Mucosa of stomach (tissue), 1 donor: ENCODE results near the gene CFAP69.
"Not testable (repeated sequence)": the region's sequence is repeated elsewhere in the genome, so short reads cannot be mapped to it uniquely, and the experiment has no call there.

ENCODE experiments used
- H3K27me3 ChIP-seq: one replicate; pipeline ENCODE4 v1.7.0; 2013; ENCODE audit warnings: mild to moderate bottlenecking, low read length; ENCODE audit not compliant: control insufficient read depth, insufficient read depth
- H3K36me3 ChIP-seq: one replicate; pipeline ENCODE4 v1.7.0; 2013; ENCODE audit warnings: low read length; ENCODE audit not compliant: control insufficient read depth, insufficient read depth
- H3K4me1 ChIP-seq: one replicate; pipeline ENCODE4 v1.7.0; 2013; ENCODE audit warnings: mild to moderate bottlenecking, low read length; ENCODE audit not compliant: control insufficient read depth, insufficient read depth
- H3K4me3 ChIP-seq: one replicate; pipeline ENCODE4 v1.7.0; 2013; ENCODE audit warnings: low read length
- H3K9ac ChIP-seq: one replicate; pipeline ENCODE4 v1.7.0; 2013; ENCODE audit warnings: mild to moderate bottlenecking, low read length, moderate library complexity
- H3K9me3 ChIP-seq: one replicate; pipeline ENCODE4 v1.7.0; 2013; ENCODE audit warnings: mild to moderate bottlenecking, low read length, moderate library complexity; ENCODE audit not compliant: control insufficient read depth
- donor health status: Pancreatic carcinoma.

CFAP69 gene

DNA sequence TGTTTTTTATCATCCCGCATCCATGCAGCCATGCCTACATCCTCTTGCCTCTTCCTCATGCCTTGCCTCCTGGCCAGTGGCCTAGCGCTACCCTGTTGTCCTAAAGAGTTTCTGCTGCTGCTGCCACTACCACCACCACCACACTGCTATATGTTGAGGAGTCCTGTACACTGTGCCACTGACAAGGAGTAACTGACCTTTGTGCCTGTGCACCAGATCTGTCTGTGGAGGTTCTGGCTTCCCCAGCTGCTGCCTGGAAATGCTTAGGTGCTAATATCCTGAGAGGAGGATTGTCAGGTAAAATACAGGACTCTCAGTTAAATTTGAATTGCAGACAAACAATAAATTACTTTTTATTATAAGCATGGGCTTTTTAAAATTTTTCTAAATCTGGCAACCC, 7.0 kb upstream of the CFAP69 start:
- H3K27me3 ChIP-seq, result no peaks in the 10 kb centered on the region
- H3K4me3 ChIP-seq, result no peak overlapping the region
- H3K36me3 ChIP-seq, result no peaks in the 10 kb centered on the region
- no peak overlapping the region for H3K9ac ChIP-seq
- no peaks in the 10 kb centered on the region for H3K9me3 ChIP-seq
- peaks cover 9% of the 10 kb centered on the region for H3K4me1 ChIP-seq

DNA sequence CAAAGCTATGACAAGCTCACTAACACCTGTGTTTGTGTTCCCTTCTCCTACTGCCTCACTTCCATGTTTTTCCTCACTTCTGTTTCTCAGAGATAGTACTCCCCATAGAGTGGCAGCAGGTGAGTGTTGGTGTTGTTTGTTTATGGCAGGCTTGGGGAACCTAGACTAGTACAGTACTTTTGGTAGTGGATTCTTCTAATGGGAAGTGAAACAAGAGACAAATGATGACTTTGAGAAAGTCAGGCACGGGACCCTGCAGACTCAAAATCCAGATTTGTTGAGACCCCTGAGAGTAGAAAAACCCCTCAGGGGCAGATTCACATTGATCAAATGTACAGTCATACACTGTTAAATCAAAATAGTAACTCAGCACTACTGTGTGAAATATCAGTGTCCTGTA, 6.4 kb upstream of the CFAP69 start:
- H3K4me3 ChIP-seq, result no peak overlapping the region
- no peaks in the 10 kb centered on the region for H3K27me3 ChIP-seq
- no peaks in the 10 kb centered on the region for H3K9me3 ChIP-seq
- no peaks in the 10 kb centered on the region for H3K36me3 ChIP-seq
- H3K9ac ChIP-seq, result no peak overlapping the region
- peaks cover 5% of the 10 kb centered on the region for H3K4me1 ChIP-seq

GRCh38 chr7:90239050-90239449, 5.9 kb upstream of the CFAP69 start:
- Histone ChIP-seq H3K4me3 (no peak overlapping the region), H3K27me3 (no peaks in the 10 kb centered on the region), H3K4me1 (peaks cover 5% of the 10 kb centered on the region), H3K36me3 (no peaks in the 10 kb centered on the region), H3K9me3 (no peaks in the 10 kb centered on the region), H3K9ac (no peak overlapping the region)

GRCh38 chr7:90239625-90240228, 5.2 kb upstream of the CFAP69 start:
- no peak overlapping the region for H3K9ac ChIP-seq
- H3K4me3 ChIP-seq, result no peak overlapping the region
- peaks cover 5% of the 10 kb centered on the region for H3K4me1 ChIP-seq

GRCh38 chr7:90242369-90243168, 2.4 kb upstream of the CFAP69 start:
- Histone ChIP-seq H3K4me1 (peaks cover 5% of the 10 kb centered on the region), H3K27me3 (no peaks in the 10 kb centered on the region), H3K36me3 (no peaks in the 10 kb centered on the region), H3K4me3 (no peak overlapping the region), H3K9me3 (no peaks in the 10 kb centered on the region), H3K9ac (no peak overlapping the region)

More at GRCh38 chr7:90239625-90240228, 5.2 kb upstream of the CFAP69 start:
- no peaks in the 10 kb centered on the region for H3K27me3 ChIP-seq
- H3K9me3 ChIP-seq, result no peaks in the 10 kb centered on the region
- H3K36me3 ChIP-seq, result no peaks in the 10 kb centered on the region

- no peak overlapping the region for H3K9ac ChIP-seq
- H3K27me3 ChIP-seq, result no peaks in the 10 kb centered on the region
- H3K9me3 ChIP-seq, result no peaks in the 10 kb centered on the region
- H3K4me1 ChIP-seq, result no peaks in the 10 kb centered on the region
- no peaks in the 10 kb centered on the region for H3K36me3 ChIP-seq
- no peak overlapping the region for H3K4me3 ChIP-seq
These were observed 1.4 kb upstream of the CFAP69 start for GRCh38 chr7:90243556-90243955.

DNA sequence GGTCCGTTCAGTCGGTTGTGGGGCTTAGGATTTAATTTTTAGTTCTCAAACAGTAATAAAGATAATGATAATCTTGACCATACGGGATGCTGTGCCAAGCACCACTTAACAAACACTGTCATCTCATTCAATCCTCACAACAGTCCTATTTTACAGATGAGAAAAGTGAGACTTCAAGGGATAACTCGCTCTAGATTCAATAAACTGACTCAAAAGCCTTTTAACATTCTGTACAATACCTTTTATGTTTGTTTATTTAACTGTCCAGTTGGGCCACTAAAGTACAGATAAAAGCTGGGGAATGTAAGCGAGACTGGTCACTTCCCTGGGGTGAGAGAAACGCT, 437 bp upstream of the CFAP69 start:
- H3K36me3 ChIP-seq, result no peaks in the 10 kb centered on the region
- H3K27me3 ChIP-seq, result no peaks in the 10 kb centered on the region
- H3K4me3 ChIP-seq, result peak overlapping the region; percentile 73
- no peaks in the 10 kb centered on the region for H3K9me3 ChIP-seq
- peak overlapping the region; percentile 82 for H3K9ac ChIP-seq
- no peaks in the 10 kb centered on the region for H3K4me1 ChIP-seq

- H3K4me1 ChIP-seq, result no peaks in the 10 kb centered on the region
- H3K27me3 ChIP-seq, result no peaks in the 10 kb centered on the region
- H3K9me3 ChIP-seq, result no peaks in the 10 kb centered on the region
- peak overlapping the region; percentile 82 for H3K9ac ChIP-seq
- no peaks in the 10 kb centered on the region for H3K36me3 ChIP-seq
- H3K4me3 ChIP-seq, result peak overlapping the region; percentile 73
These were observed 1.2 kb downstream of the CFAP69 start for GRCh38 chr7:90246171-90246570.

DNA sequence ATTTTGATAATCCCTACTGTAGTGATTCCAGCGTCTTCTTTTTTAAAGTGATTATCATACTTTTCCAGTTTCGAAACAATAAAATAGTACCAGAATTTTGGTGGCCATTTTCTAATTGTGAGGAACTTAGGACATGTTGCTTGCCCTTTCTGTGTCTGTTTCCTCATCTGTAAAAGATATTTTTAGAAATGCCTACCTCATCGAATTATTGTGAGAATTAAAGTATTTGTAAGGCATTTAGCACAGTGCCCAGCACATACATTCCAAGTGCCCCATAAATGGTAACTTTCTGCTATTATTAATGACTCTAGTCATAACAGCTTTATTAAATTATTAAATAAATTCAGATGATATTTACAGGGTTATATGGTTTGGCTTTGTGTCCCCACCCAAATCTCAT, 3.7 kb downstream of the CFAP69 start:
- Histone ChIP-seq H3K27me3 (no peaks in the 10 kb centered on the region), H3K9me3 (no peaks in the 10 kb centered on the region), H3K36me3 (no peaks in the 10 kb centered on the region), H3K4me3 (no peak overlapping the region), H3K4me1 (no peaks in the 10 kb centered on the region), H3K9ac (no peak overlapping the region)

DNA sequence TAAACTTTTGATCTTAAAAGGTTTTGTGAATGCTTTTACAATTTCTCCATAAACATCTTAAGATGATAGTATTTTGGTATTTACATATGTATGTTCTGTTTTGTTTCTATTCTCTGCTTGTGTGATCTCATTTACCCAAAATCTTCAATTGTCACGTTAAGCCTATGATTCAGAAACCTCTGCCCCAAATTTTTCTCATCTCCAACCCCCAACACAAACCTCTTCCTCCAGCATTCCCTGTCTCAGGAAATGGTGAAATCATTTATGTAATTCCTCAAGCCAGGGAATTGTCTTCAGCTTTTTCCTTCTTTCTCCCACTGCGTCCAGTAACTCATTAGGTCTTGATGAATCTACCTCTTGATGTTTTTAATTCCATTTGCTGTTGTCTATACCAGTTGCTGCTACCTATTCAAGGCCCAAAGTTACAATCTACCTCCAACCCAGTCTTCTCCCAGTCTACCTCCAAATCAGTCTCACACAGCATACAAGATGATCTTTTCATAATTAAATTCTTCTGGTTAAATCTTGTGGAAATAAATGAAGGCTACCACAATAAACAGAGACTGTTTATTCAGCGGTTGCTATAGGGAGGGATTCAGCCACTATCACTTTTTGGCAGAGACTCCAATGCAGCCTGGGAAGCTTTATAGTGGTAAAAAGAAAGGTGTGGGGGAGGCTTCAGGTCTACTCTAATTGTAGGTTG, 5.8 kb downstream of the CFAP69 start:
- H3K4me3 ChIP-seq, result no peak overlapping the region
- H3K4me1 ChIP-seq, result no peaks in the 10 kb centered on the region
- no peaks in the 10 kb centered on the region for H3K36me3 ChIP-seq
- H3K9me3 ChIP-seq, result no peaks in the 10 kb centered on the region
- no peaks in the 10 kb centered on the region for H3K27me3 ChIP-seq
- H3K9ac ChIP-seq, result no peak overlapping the region

DNA sequence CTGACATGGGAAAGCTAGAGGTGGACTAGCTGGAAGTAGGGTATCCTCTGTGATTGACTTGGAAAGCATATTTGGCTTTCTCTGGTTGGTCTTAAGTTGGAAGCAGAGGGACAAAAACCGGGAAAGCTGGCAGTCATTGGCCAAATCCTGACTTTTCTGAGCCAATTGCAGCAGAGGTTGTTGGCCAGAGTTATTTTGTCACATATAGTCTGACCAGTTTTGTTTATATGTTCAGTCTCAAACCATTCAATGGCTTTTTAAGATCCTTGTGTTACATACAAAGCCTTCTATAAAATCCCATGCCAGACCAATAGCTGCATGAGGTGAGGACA, 6.3 kb downstream of the CFAP69 start:
- Histone ChIP-seq H3K9me3 (no peaks in the 10 kb centered on the region), H3K4me1 (no peaks in the 10 kb centered on the region), H3K27me3 (no peaks in the 10 kb centered on the region), H3K9ac (no peak overlapping the region), H3K36me3 (no peaks in the 10 kb centered on the region), H3K4me3 (no peak overlapping the region)

DNA sequence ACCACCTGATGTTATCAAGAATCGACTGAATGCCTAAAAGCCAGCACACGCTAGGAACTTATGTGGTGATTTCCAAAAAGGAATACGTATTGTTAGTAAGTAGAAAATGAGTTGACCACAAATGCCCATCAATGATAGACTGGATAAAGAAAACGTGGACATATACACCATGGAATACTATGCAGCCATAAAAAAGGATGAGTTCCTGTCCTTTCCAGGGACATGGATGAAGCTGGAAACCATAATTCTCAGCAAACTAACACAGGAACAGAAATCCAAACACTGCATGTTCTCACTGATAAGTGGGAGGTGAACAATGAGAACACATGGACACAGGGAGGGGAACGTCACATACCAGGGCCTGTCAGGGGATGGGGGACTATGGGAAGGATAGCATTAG, 11.0 kb downstream of the CFAP69 start:
- not testable (repeated sequence) for H3K4me1 ChIP-seq, H3K4me3 ChIP-seq

More for the DNA sequence above, 11.0 kb downstream of the CFAP69 start:
- H3K9me3 ChIP-seq, H3K36me3 ChIP-seq, H3K27me3 ChIP-seq, H3K9ac ChIP-seq: not testable (repeated sequence)
